ENCODE results near the gene SMAP1.

Gene SMAP1

DNA sequence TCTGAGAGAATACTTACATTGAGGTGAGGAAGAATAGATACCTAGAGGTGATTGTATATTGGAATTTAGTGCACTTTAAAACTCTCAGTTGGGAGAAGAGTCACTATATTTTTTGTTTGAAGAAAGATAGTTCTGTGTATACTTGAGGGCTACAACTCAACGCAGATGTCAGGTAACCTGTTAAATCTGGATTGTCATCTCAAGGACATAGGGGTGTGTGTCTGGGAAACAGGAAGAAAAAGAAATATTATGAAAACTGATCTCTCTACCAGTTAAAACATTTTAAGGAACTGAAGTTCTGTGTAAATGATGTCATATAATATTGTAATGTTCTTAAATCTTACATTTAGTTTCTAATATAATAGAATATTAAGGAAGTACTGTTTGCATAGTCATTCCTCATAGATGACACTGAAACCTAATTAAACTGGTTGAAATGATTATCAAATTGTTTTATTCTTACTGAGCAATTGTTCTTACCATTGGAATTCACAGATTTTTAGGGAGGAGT lies 86.2 kb downstream of the SMAP1 start:
- ATAC-seq (ENCODE audit: insufficient read depth, low read depth) (no peak), DNase-seq (no peak)
- Histone ChIP-seq H3K27me3 (ENCODE audit: insufficient read depth, low read length, poor library complexity) (no peaks in the 10 kb centered on the region), H3K9ac (ENCODE audit: low read depth, low read length) (no peak overlapping the region), H2AFZ (ENCODE audit: low read depth, low read length) (no peak overlapping the region), H3K36me3 (ENCODE audit: insufficient read depth, low read length) (peaks cover 17% of the 10 kb centered on the region), H3K4me2 (ENCODE audit: insufficient read depth, low read length) (no peak overlapping the region), H3K9me3 (ENCODE audit: insufficient read depth, low read length, severe bottlenecking) (no peaks in the 10 kb centered on the region), H3K79me2 (ENCODE audit: insufficient read depth, low read length) (no peaks in the 10 kb centered on the region), H3K4me3 (ENCODE audit: low read depth in 1 of 2, low read length in 2 of 2) (no peak overlapping the region), H3K4me1 (ENCODE audit: insufficient read depth, low read length) (no peaks in the 10 kb centered on the region), H4K20me1 (ENCODE audit: insufficient read depth, low read length) (no peaks in the 10 kb centered on the region), H3K27ac (ENCODE audit: low read length) (no peak overlapping the region)
- TF ChIP-seq EZH2 (IDR thresholded peaks at IDR 0.05; ENCODE audit: borderline replicate concordance, low read depth, low read length, severe bottlenecking): no peak
- no peak for TF ChIP-seq CTCF (IDR thresholded peaks at IDR 0.05; ENCODE audit: borderline replicate concordance, extremely low read depth, low read length, poor library complexity, severe bottlenecking)

- H3K27me3 ChIP-seq (ENCODE audit: insufficient read depth, low read length, poor library complexity): no peaks in the 10 kb centered on the region
- no peaks in the 10 kb centered on the region for H3K4me1 ChIP-seq (ENCODE audit: insufficient read depth, low read length)
- H3K4me3 ChIP-seq (ENCODE audit: low read depth in 1 of 2, low read length in 2 of 2): no peak overlapping the region
- no peak overlapping the region for H3K4me2 ChIP-seq (ENCODE audit: insufficient read depth, low read length)
- H3K36me3 ChIP-seq (ENCODE audit: insufficient read depth, low read length): peaks cover 17% of the 10 kb centered on the region
- ATAC-seq (ENCODE audit: insufficient read depth, low read depth): no peak
- H3K79me2 ChIP-seq (ENCODE audit: insufficient read depth, low read length): no peaks in the 10 kb centered on the region
- no peak overlapping the region for H2AFZ ChIP-seq (ENCODE audit: low read depth, low read length)
- no peak overlapping the region for H3K27ac ChIP-seq (ENCODE audit: low read length)
- no peaks in the 10 kb centered on the region for H3K9me3 ChIP-seq (ENCODE audit: insufficient read depth, low read length, severe bottlenecking)
- H4K20me1 ChIP-seq (ENCODE audit: insufficient read depth, low read length): no peaks in the 10 kb centered on the region
- no peak overlapping the region for H3K9ac ChIP-seq (ENCODE audit: low read depth, low read length)
- TF ChIP-seq EZH2 (IDR thresholded peaks at IDR 0.05; ENCODE audit: borderline replicate concordance, low read depth, low read length, severe bottlenecking): no peak
- TF ChIP-seq CTCF (IDR thresholded peaks at IDR 0.05; ENCODE audit: borderline replicate concordance, extremely low read depth, low read length, poor library complexity, severe bottlenecking): no peak
- no peak for DNase-seq
These were observed 91.2 kb downstream of the SMAP1 start for GRCh38 chr6:70758883-70759282.

DNA sequence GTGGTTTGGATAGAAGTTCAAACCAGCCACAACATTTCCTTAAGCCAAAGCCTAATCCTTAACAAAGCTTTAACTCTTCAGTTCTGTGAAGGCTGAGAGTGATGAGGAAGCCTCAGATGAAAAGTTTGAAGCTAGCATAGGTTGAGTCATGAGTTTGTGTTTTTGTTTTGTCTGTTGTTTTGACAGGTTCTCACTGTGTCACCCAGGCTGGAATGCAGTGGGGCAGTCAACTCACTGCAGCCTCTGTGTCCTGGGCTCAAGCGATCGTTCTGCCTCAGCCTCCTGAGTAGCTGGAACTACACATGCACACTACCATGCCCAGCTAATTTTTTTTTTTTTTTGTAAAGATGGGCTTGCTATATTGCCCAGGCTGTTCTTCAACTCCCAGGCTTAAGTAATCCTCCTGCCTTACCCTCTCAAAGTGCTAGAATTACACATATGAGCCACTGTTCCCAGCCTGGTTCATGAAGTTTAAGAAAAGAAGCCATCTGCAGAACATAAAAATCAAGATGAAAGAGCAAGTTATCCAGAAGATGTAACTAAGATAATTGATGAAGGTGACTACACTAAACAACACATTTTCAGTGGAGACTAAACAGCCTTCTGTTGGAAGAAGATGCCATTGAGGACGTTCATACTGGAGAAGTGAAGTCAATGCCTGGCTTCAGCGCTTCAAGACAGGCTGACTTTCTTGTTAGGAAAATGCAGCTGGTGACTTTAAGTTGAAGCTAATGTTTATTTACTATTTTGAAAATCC lies 96.2 kb downstream of the SMAP1 start:
- Histone ChIP-seq H3K27ac (ENCODE audit: low read length) (no peak overlapping the region), H3K4me1 (ENCODE audit: insufficient read depth, low read length) (no peaks in the 10 kb centered on the region), H3K4me2 (ENCODE audit: insufficient read depth, low read length) (no peak overlapping the region), H3K27me3 (ENCODE audit: insufficient read depth, low read length, poor library complexity) (no peaks in the 10 kb centered on the region), H3K9me3 (ENCODE audit: insufficient read depth, low read length, severe bottlenecking) (no peaks in the 10 kb centered on the region), H3K79me2 (ENCODE audit: insufficient read depth, low read length) (no peaks in the 10 kb centered on the region), H3K9ac (ENCODE audit: low read depth, low read length) (no peak overlapping the region), H4K20me1 (ENCODE audit: insufficient read depth, low read length) (no peaks in the 10 kb centered on the region), H2AFZ (ENCODE audit: low read depth, low read length) (no peak overlapping the region), H3K4me3 (ENCODE audit: low read depth in 1 of 2, low read length in 2 of 2) (no peak overlapping the region), H3K36me3 (ENCODE audit: insufficient read depth, low read length) (peaks cover 12% of the 10 kb centered on the region; the same call in 1 of the 2 replicates)
- ATAC-seq (ENCODE audit: insufficient read depth, low read depth) (no peak), DNase-seq (no peak)
- TF ChIP-seq EZH2 (IDR thresholded peaks at IDR 0.05; ENCODE audit: borderline replicate concordance, low read depth, low read length, severe bottlenecking): no peak
- TF ChIP-seq CTCF (IDR thresholded peaks at IDR 0.05; ENCODE audit: borderline replicate concordance, extremely low read depth, low read length, poor library complexity, severe bottlenecking): no peak

All from DND-41 (cell line).